ENCODE measurements around the gene PAFAH1B2. TPM values are rescaled to one million over a fixed set of nuclear protein-coding genes. Genes with fewer than 3 reads are reported as not detected.

Gene PAFAH1B2
- total RNA-seq, 1 experiment from 2014 or later: 66.7 TPM

DNA sequence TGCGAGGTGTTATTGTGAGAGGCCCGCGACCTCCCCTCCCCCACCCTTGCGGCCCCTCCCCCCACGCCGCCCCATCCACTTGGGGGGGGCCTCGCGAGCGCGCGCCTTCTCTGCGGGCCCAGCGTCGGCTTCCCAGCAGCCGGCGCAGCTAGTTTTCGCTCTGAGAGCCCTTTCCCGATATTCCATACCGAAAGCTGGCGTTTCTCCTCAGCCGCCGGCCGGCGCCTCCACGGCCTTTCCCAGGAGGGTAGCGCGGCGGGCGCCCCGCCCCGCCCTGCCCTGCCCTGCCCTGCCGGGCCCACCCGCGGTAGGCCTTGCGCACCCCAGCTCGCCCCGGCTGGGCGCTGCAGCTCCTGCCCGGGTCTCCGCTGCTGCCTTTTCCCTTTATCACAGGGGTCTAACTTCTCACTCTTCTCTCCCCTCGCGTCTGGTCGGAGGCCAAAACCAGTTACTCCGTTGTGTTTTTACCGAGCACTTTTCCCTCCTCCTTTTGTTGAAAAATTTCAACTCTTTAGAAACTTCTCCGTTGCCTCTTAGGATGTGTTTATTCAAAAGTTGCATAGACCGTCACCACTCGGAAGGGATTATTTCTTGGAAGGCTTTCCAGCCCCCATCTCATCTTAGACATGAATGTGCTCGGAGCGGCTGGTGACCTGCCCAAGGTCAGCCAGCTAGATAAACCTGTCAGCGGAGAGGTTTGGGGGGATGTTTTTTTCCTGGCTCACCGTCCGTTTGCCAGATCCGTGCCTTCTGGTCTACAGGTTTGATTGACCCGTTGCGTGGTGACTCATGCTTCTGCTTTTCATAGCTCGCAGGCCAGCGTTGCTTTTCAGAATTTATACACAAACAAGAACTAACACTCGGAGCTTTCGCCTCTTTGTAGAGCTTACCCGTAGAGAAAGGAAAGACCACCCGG lies 648 bp downstream of the PAFAH1B2 start:
- Mint-ChIP-seq H3K27ac (ENCODE audit: unreplicated experiment) (peak overlapping the region; percentile 92), H3K36me3 (ENCODE audit: insufficient read depth, unreplicated experiment) (peaks cover 44% of the 10 kb centered on the region), H3K4me3 (ENCODE audit: low read depth, unreplicated experiment) (peak overlapping the region; percentile 90), H3K27me3 (ENCODE audit: unreplicated experiment) (no peaks in the 10 kb centered on the region), H3K4me1 (ENCODE audit: low read depth, unreplicated experiment) (no peaks in the 10 kb centered on the region), H3K9me3 (ENCODE audit: low read depth, unreplicated experiment) (no peaks in the 10 kb centered on the region)
- CTCF ChIA-PET: interaction anchor here (0.6 to 1.7 kb wide), 5 partner anchors 11 to 146 kb away, joined by 3 to 6 read pairs (median 4); no protein-coding TSS in a partner anchor
- intact Hi-C loops (cut with micrococcal nuclease; ENCODE audit: unreplicated experiment): no loop called here
- TF ChIP-seq, protein P1, sequence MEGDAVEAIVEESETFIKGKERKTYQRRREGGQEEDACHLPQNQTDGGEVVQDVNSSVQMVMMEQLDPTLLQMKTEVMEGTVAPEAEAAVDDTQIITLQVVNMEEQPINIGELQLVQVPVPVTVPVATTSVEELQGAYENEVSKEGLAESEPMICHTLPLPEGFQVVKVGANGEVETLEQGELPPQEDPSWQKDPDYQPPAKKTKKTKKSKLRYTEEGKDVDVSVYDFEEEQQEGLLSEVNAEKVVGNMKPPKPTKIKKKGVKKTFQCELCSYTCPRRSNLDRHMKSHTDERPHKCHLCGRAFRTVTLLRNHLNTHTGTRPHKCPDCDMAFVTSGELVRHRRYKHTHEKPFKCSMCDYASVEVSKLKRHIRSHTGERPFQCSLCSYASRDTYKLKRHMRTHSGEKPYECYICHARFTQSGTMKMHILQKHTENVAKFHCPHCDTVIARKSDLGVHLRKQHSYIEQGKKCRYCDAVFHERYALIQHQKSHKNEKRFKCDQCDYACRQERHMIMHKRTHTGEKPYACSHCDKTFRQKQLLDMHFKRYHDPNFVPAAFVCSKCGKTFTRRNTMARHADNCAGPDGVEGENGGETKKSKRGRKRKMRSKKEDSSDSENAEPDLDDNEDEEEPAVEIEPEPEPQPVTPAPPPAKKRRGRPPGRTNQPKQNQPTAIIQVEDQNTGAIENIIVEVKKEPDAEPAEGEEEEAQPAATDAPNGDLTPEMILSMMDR (IDR thresholded peaks at IDR 0.05; ENCODE audit: unreplicated experiment): no peak
- peak; percentile 44 for DNase-seq
- no TSS peak for BruUV-seq (replicated peaks)

DNA sequence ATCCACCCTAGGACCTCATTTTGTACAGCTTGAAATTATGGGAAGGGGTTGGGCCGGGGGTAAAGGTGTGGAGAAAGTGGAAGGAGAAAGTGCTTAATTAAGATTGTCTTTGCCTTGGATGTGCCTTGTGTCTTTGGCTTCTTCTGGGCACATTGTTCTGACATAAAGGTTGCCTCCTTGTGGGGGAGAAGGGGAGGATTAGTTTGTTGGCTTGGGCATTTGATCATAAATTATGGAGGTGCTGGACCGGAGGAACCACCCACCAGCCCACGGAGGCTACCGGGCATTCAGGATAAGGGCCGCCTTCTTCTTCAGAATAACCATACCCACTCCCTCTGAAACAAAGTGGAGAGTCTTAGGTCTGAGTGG lies 1.3 kb downstream of the PAFAH1B2 start:
- CTCF ChIA-PET: interaction anchor here (0.6 to 1.7 kb wide), 2 partner anchors 12 to 15 kb away, joined by 3 to 4 read pairs; no protein-coding TSS in a partner anchor
- H3K27me3 Mint-ChIP-seq (ENCODE audit: unreplicated experiment): no peaks in the 10 kb centered on the region
- H3K4me3 Mint-ChIP-seq (ENCODE audit: low read depth, unreplicated experiment): peak overlapping the region; percentile 90
- TSS peak; percentile 47 for BruUV-seq (replicated peaks)
- TF ChIP-seq, protein P1 (IDR thresholded peaks at IDR 0.05; ENCODE audit: unreplicated experiment): no peak
- peaks cover 47% of the 10 kb centered on the region for H3K36me3 Mint-ChIP-seq (ENCODE audit: insufficient read depth, unreplicated experiment)
- H3K27ac Mint-ChIP-seq (ENCODE audit: unreplicated experiment): peak overlapping the region; percentile 92
- DNase-seq: no peak
- intact Hi-C loops (cut with micrococcal nuclease; ENCODE audit: unreplicated experiment): no loop called here
- no peaks in the 10 kb centered on the region for H3K9me3 Mint-ChIP-seq (ENCODE audit: low read depth, unreplicated experiment)
- H3K4me1 Mint-ChIP-seq (ENCODE audit: low read depth, unreplicated experiment): no peaks in the 10 kb centered on the region

DNA sequence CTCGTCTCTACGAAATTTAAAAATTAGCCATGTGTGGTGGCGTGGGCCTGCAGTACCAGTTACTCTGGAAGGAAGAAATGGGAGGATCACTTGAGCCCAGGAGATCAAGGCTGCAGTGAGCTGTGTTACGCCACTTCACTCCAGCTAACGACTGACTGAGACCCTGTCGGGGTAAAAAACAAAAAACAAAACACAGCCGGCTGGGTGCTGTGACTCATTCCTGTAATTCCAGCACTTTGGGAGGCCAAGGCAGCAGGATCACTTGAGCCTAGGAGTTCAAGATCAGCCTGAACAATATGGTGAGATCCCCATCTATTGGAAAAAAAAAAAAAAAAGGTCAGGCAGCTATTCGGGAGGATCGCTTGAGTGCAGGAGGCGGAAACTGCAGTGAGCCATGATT lies 2.4 kb downstream of the PAFAH1B2 start:
- no peaks in the 10 kb centered on the region for H3K9me3 Mint-ChIP-seq (ENCODE audit: low read depth, unreplicated experiment)
- intact Hi-C loops (cut with micrococcal nuclease; ENCODE audit: unreplicated experiment): no loop called here
- DNase-seq: no peak
- CTCF ChIA-PET: no interaction called here
- H3K4me1 Mint-ChIP-seq (ENCODE audit: low read depth, unreplicated experiment): no peaks in the 10 kb centered on the region
- H3K27me3 Mint-ChIP-seq (ENCODE audit: unreplicated experiment): no peaks in the 10 kb centered on the region
- no TSS peak for BruUV-seq (replicated peaks)
- H3K27ac Mint-ChIP-seq (ENCODE audit: unreplicated experiment): no peak overlapping the region
- H3K36me3 Mint-ChIP-seq (ENCODE audit: insufficient read depth, unreplicated experiment): peaks cover 52% of the 10 kb centered on the region
- peak overlapping the region; percentile 90 for H3K4me3 Mint-ChIP-seq (ENCODE audit: low read depth, unreplicated experiment)
- TF ChIP-seq, protein P1 (IDR thresholded peaks at IDR 0.05; ENCODE audit: unreplicated experiment): no peak

DNA sequence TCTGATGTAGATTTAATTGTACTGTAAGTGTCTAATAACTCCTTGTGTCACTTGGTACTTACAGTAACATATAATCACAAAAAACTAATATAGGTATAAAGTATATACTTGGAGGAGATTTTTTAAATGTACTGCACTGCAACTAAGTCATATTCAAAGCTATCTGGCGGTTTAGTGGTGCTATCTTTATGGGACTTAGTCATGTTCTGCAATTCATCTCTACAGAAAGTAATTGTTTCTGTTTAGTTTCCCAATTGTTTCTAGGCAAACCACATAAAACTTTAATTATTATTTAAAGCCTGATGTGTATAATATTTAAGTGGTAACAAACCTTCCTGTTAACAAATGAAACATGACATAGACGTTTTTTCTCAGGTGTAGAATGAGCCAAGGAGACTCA lies 8.0 kb downstream of the PAFAH1B2 start:
- H3K4me3 Mint-ChIP-seq (ENCODE audit: low read depth, unreplicated experiment): no peak overlapping the region
- no peaks in the 10 kb centered on the region for H3K9me3 Mint-ChIP-seq (ENCODE audit: low read depth, unreplicated experiment)
- CTCF ChIA-PET: interaction anchor here (1.0 kb wide), 1 partner anchor 9 kb away, joined by 4 read pairs; no protein-coding TSS in a partner anchor
- H3K27ac Mint-ChIP-seq (ENCODE audit: unreplicated experiment): no peak overlapping the region
- H3K4me1 Mint-ChIP-seq (ENCODE audit: low read depth, unreplicated experiment): no peaks in the 10 kb centered on the region
- intact Hi-C loops (cut with micrococcal nuclease; ENCODE audit: unreplicated experiment): no loop called here
- DNase-seq: no peak
- BruUV-seq (replicated peaks): no TSS peak
- H3K36me3 Mint-ChIP-seq (ENCODE audit: insufficient read depth, unreplicated experiment): peaks cover 25% of the 10 kb centered on the region
- H3K27me3 Mint-ChIP-seq (ENCODE audit: unreplicated experiment): no peaks in the 10 kb centered on the region
- TF ChIP-seq, protein P1 (IDR thresholded peaks at IDR 0.05; ENCODE audit: unreplicated experiment): no peak

All from Calu3 (cell line).